Effector CD4-positive, alpha-beta T cell (primary cell): ENCODE data around the gene SLC12A7.
"Not testable (repeated sequence)": the region's sequence is repeated elsewhere in the genome, so short reads cannot be mapped to it uniquely, and the experiment has no call there.

Experiments
- DNase-seq: peaks from one replicate; pipeline ENCODE4 v3.0.0-alpha.2; 2020

The SLC12A7 gene

GRCh38 chr5:1140171-1140817 lies 28.4 kb upstream of the SLC12A7 start:
- DNase-seq = peak; percentile 72

GRCh38 chr5:1139331-1140170 lies 27.7 kb upstream of the SLC12A7 start:
- DNase-seq = no peak

GRCh38 chr5:1138445-1139245 lies 26.8 kb upstream of the SLC12A7 start:
- no peak for DNase-seq

GRCh38 chr5:1137567-1138444 lies 25.9 kb upstream of the SLC12A7 start:
- DNase-seq = no peak

- no peak for DNase-seq
Measured at GRCh38 chr5:1136814-1137213, 25.0 kb upstream of the SLC12A7 start.

GRCh38 chr5:1135696-1136525 lies 24.0 kb upstream of the SLC12A7 start:
- no peak for DNase-seq

GRCh38 chr5:1134478-1134877 lies 22.6 kb upstream of the SLC12A7 start:
- DNase-seq = no peak

- DNase-seq = no peak
Measured at GRCh38 chr5:1133510-1134201, 21.8 kb upstream of the SLC12A7 start.

- no peak for DNase-seq
Measured at GRCh38 chr5:1133108-1133507, 21.2 kb upstream of the SLC12A7 start.

GRCh38 chr5:1132570-1132969 lies 20.7 kb upstream of the SLC12A7 start:
- no peak for DNase-seq

- no peak for DNase-seq
Measured at GRCh38 chr5:1131726-1132125, 19.9 kb upstream of the SLC12A7 start.

- DNase-seq = no peak
Measured at GRCh38 chr5:1131191-1131621, 19.3 kb upstream of the SLC12A7 start.

- no peak for DNase-seq
Measured at GRCh38 chr5:1130218-1130946, 18.5 kb upstream of the SLC12A7 start.

GRCh38 chr5:1129711-1130055 lies 17.8 kb upstream of the SLC12A7 start:
- DNase-seq = no peak

GRCh38 chr5:1128977-1129710 lies 17.3 kb upstream of the SLC12A7 start:
- no peak for DNase-seq

- DNase-seq = no peak
Measured at GRCh38 chr5:1127959-1128785, 16.3 kb upstream of the SLC12A7 start.

GRCh38 chr5:1125695-1126094 lies 13.8 kb upstream of the SLC12A7 start:
- DNase-seq = not testable (repeated sequence)

- DNase-seq = no peak
Measured at GRCh38 chr5:1125030-1125357, 13.1 kb upstream of the SLC12A7 start.
